ENCODE results near the gene HUS1.
"Not testable (repeated sequence)": the region's sequence is repeated elsewhere in the genome, so short reads cannot be mapped to it uniquely, and the experiment has no call there.

HUS1 gene

DNA sequence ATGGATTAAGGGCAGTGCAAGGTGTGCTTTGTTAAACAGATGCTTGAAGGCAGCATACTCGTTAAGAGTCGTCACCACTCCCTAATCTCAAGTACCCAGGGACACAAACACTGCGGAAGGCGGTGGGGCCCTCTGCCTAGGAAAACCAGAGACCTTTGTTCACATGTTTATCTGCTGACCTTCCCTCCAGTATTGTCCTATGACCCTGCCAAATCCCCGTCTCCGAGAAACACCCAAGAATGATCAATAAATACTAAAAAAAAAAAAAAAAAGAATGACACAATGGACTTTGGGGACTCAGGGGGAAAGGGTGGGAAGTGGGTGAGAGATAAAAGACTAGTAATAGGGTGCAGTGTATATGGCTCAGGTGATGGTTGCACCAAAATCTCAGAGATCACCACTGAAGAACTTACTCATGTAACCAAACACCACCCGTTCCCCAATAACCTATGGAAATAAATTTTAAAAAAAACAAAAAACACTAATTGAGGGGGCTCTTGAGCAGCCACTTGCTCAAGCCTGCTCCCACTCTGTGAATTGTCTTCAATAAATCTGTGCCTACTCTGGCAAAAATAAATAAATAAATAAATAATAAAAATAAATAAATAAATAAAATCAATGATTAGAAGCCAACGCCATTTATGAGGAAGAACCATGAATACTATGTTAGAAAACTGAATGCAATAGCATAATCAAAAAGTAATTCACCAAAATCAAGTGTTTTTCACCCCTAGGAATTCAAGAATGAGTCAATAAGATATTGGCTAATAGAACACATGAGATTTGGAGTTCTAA lies 56.1 kb downstream of the HUS1 start:
- not testable (repeated sequence) for DNase-seq (ENCODE audit: low read depth in 2 of 2)

- DNase-seq (ENCODE audit: low read depth in 2 of 2), result not testable (repeated sequence)
These were observed 62.9 kb downstream of the HUS1 start for GRCh38 chr7:47916514-47916913.

- no peak for DNase-seq (ENCODE audit: low read depth in 2 of 2)
These were observed 63.8 kb downstream of the HUS1 start for GRCh38 chr7:47915616-47915976.

DNA sequence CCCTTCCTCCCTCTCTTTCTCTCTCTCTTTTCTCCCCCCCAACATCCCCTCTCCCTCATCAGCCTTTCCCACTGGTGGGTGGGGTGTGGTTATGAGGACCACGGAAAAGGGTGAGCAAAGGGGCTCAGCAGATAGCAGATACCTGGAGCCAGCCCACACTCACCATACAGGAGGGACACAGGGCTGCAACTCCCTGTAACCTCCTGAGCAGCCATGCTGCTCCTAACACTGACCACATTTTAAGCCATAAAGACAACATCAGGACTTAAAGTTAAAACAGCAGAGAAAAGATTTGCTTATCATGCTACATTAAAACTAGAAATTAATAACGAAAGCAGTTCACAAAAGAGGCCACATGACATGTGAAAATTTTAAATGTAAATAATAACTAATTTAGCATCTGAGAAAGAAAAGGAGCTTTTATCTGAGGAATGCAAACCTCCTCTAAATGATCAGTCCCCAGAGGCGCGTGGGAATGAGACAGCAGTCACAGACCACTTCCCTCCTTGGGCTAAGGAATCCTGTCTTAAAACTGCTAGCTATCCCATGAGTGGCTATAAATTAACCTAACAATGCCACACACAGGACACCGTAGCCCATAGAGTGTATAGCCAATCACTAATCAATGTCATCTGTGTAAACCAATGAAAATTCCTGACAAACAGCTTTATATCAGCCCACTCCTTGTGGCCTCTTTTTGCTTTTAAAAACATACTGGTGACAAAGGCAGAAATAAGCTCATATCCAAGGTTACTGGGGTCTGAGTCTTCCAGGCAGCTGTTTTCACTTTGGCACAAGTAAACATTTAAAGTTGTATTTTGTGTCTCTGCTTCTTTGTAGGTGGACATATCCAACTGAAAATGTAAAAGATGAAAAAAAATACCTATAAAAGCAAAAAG lies 64.4 kb downstream of the HUS1 start:
- no peak for DNase-seq (ENCODE audit: low read depth in 2 of 2)

All from stimulated activated CD4-positive, alpha-beta T cell treated with anti-CD3 and anti-CD28 coated beads, Interleukin-4, amount 100 ng/mL, for 48 hours (primary cell).